HG02623 (cell line): ENCODE results near the gene LDHA.
"Not testable (repeated sequence)": the region's sequence is repeated elsewhere in the genome, so short reads cannot be mapped to it uniquely, and the experiment has no call there.

Experiments
- ATAC-seq: cut with Tn5 transposase; IDR thresholded peaks from one replicate; pipeline ENCODE4 v1.9.1; 2021; ENCODE audit warnings: moderate library complexity; ENCODE audit not compliant: unreplicated experiment

The LDHA gene

GRCh38 chr11:18393581-18394274 lies 635 bp upstream of the LDHA start:
- no peak for ATAC-seq

GRCh38 chr11:18394928-18395734 lies 768 bp downstream of the LDHA start:
- ATAC-seq, result no peak

GRCh38 chr11:18395735-18396504 lies 1.6 kb downstream of the LDHA start:
- ATAC-seq, result peak; percentile 55

- no peak for ATAC-seq
These were observed 3.6 kb downstream of the LDHA start for GRCh38 chr11:18397921-18398320.

GRCh38 chr11:18401077-18401476 lies 6.7 kb downstream of the LDHA start:
- ATAC-seq, result not testable (repeated sequence)

GRCh38 chr11:18404062-18404461 lies 9.7 kb downstream of the LDHA start:
- no peak for ATAC-seq

GRCh38 chr11:18407400-18407799 lies 13.0 kb downstream of the LDHA start:
- ATAC-seq, result not testable (repeated sequence)

GRCh38 chr11:18408558-18409291 lies 14.4 kb downstream of the LDHA start:
- no peak for ATAC-seq

GRCh38 chr11:18416459-18416858 lies 22.1 kb downstream of the LDHA start:
- ATAC-seq, result no peak

- ATAC-seq, result no peak
These were observed 24.7 kb downstream of the LDHA start for GRCh38 chr11:18419040-18419439.

- ATAC-seq, result no peak
These were observed 25.7 kb downstream of the LDHA start for GRCh38 chr11:18420067-18420466.

- ATAC-seq, result no peak
These were observed 32.9 kb downstream of the LDHA start for GRCh38 chr11:18427240-18427639.

- ATAC-seq, result no peak
These were observed 35.0 kb downstream of the LDHA start for GRCh38 chr11:18429332-18429731.

- no peak for ATAC-seq
These were observed 44.3 kb downstream of the LDHA start for GRCh38 chr11:18438691-18439090.

GRCh38 chr11:18449251-18449650 lies 54.9 kb downstream of the LDHA start:
- ATAC-seq, result no peak

GRCh38 chr11:18452927-18453326 lies 58.6 kb downstream of the LDHA start:
- ATAC-seq, result no peak

GRCh38 chr11:18455686-18456372 lies 61.5 kb downstream of the LDHA start, which contains the start of gene LDHAL6A:
Gene LDHAL6A (plus strand): TSS chr11:18455856. CDS start chr11:18456681, 825 bp downstream.
- ATAC-seq, result no peak

- ATAC-seq, result no peak
These were observed 63.1 kb downstream of the LDHA start for GRCh38 chr11:18457450-18457849.
